ENCODE results near the gene APBB3.

Gene APBB3

GRCh38 chr5:140574165-140574564, 9.8 kb upstream of the APBB3 start:
- DNase-seq: no peak

GRCh38 chr5:140573683-140574082, 9.3 kb upstream of the APBB3 start:
- no peak for DNase-seq

GRCh38 chr5:140571105-140571504, 6.7 kb upstream of the APBB3 start:
- no peak for DNase-seq

GRCh38 chr5:140570488-140570887, 6.1 kb upstream of the APBB3 start:
- DNase-seq: no peak

GRCh38 chr5:140570058-140570457, 5.7 kb upstream of the APBB3 start:
- no peak for DNase-seq

- DNase-seq: no peak
Measured at GRCh38 chr5:140569197-140569596, 4.8 kb upstream of the APBB3 start.

- no peak for DNase-seq
Measured at GRCh38 chr5:140568443-140569063, 4.2 kb upstream of the APBB3 start.

- DNase-seq: no peak
Measured at GRCh38 chr5:140567871-140568270, 3.5 kb upstream of the APBB3 start.

- DNase-seq: no peak
Measured at GRCh38 chr5:140567136-140567818, 2.9 kb upstream of the APBB3 start.

- DNase-seq: no peak
Measured at GRCh38 chr5:140566665-140567064, 2.3 kb upstream of the APBB3 start.

GRCh38 chr5:140565780-140566095, 1.3 kb upstream of the APBB3 start:
- no peak for DNase-seq

GRCh38 chr5:140565024-140565779, 804 bp upstream of the APBB3 start:
- no peak for DNase-seq

- no peak for DNase-seq
Measured at GRCh38 chr5:140563596-140563995, 802 bp downstream of the APBB3 start.

- DNase-seq: no peak
Measured at GRCh38 chr5:140561753-140562523, 2.5 kb downstream of the APBB3 start.

- no peak for DNase-seq
Measured at GRCh38 chr5:140560227-140560626, 4.2 kb downstream of the APBB3 start.

GRCh38 chr5:140558542-140558941, 5.9 kb downstream of the APBB3 start:
- DNase-seq: no peak

- no peak for DNase-seq
Measured at GRCh38 chr5:140557965-140558364, 6.4 kb downstream of the APBB3 start.

GRCh38 chr5:140557136-140557805, 7.1 kb downstream of the APBB3 start, which contains the start of gene SRA1:
TSS of gene SRA1 (minus strand) at chr5:140557473. CDS start at chr5:140557452, 21 bp downstream.
- DNase-seq: peak; percentile 97

- DNase-seq: peak; percentile 33
Measured at GRCh38 chr5:140556438-140556837, 8.0 kb downstream of the APBB3 start.

- DNase-seq: no peak
Measured at GRCh38 chr5:140555747-140556312, 8.6 kb downstream of the APBB3 start.

GRCh38 chr5:140554454-140554853, 9.9 kb downstream of the APBB3 start:
- DNase-seq: no peak

- no peak for DNase-seq
Measured at GRCh38 chr5:140553657-140554056, 10.7 kb downstream of the APBB3 start.

All from eye (tissue), 1 donor.